GM23338 (cell line): ENCODE results near the gene TAGLN. TPM values are rescaled to one million over a fixed set of nuclear protein-coding genes. Genes with fewer than 3 reads are reported as not detected.

Experiments used
- ATAC-seq: fragments of 200-7000 bp; cut with Tn5 transposase; 3 replicates; pipeline ENCODE4 v1.9.1; 2020
- DNase-seq: peaks from one replicate; pipeline ENCODE4 v3.0.0-alpha.2; 2015; ENCODE audit warnings: low spot score
- H2AFZ ChIP-seq: fragments of 200-600 bp; sonication (generic); 2 replicates; pipeline ENCODE4 v1.8.0; 2016; ENCODE audit warnings: antibody characterized with exemption, mild to moderate bottlenecking, moderate library complexity
- H3F3A ChIP-seq: fragments of 200-600 bp; sonication (generic); replicated peaks from 2 replicates; pipeline ENCODE4 v1.8.0; 2017; ENCODE audit warnings: antibody characterized with exemption, mixed run types, low read depth
- H3K27ac ChIP-seq: fragments of 200-600 bp; sonication (generic); 2 replicates; pipeline ENCODE4 v1.6.1; 2016; ENCODE audit warnings: low read depth
- H3K27me3 ChIP-seq: fragments of 200-600 bp; sonication (generic); 2 replicates; pipeline ENCODE4 v1.8.0; 2016; ENCODE audit warnings: mild to moderate bottlenecking, mixed run types, moderate library complexity; ENCODE audit not compliant: insufficient read depth
- H3K36me3 ChIP-seq: fragments of 200-600 bp; sonication (generic); 2 replicates; pipeline ENCODE4 v1.8.0; 2016; ENCODE audit warnings: mild to moderate bottlenecking; ENCODE audit not compliant: insufficient read depth
- H3K4me1 ChIP-seq: fragments of 200-600 bp; sonication (generic); 2 replicates; pipeline ENCODE4 v1.8.0; 2016; ENCODE audit warnings: mild to moderate bottlenecking, moderate library complexity; ENCODE audit not compliant: insufficient read depth
- H3K4me2 ChIP-seq: fragments of 200-600 bp; sonication (generic); 2 replicates; pipeline ENCODE4 v1.7.1; 2017; ENCODE audit warnings: mixed run types
- H3K4me3 ChIP-seq: fragments of 200-600 bp; sonication (generic); 2 replicates; pipeline ENCODE4 v1.6.1; 2016; ENCODE audit warnings: mixed run types
- H3K79me2 ChIP-seq: fragments of 200-600 bp; sonication (generic); replicated peaks from 2 replicates; pipeline ENCODE4 v1.8.0; 2017; ENCODE audit warnings: mild to moderate bottlenecking; ENCODE audit not compliant: insufficient read depth
- H3K9me2 ChIP-seq: fragments of 200-600 bp; sonication (generic); 2 replicates; pipeline ENCODE4 v1.8.0; 2017; ENCODE audit not compliant: insufficient read depth
- H4K20me1 ChIP-seq: fragments of 200-600 bp; sonication (generic); replicated peaks from 2 replicates; pipeline ENCODE4 v1.8.0; 2017; ENCODE audit warnings: mild to moderate bottlenecking; ENCODE audit not compliant: insufficient read depth
- H3K27ac Mint-ChIP-seq: 2 replicates; pipeline ENCODE4 v1.8.0; 2020; ENCODE audit warnings: inconsistent platforms, mild to moderate bottlenecking, moderate library complexity, mixed read lengths
- H3K27me3 Mint-ChIP-seq: 3 replicates; pipeline ENCODE4 v1.8.0; 2022; ENCODE audit warnings: low read depth, mild to moderate bottlenecking, moderate library complexity, mixed read lengths, inconsistent platforms; ENCODE audit not compliant: insufficient read depth, poor library complexity
- H3K36me3 Mint-ChIP-seq: 3 replicates; pipeline ENCODE4 v1.8.0; 2021; ENCODE audit warnings: low read depth, mild to moderate bottlenecking, inconsistent platforms, moderate library complexity, mixed read lengths
- H3K4me1 Mint-ChIP-seq: 3 replicates; pipeline ENCODE4 v1.8.0; 2020; ENCODE audit warnings: mild to moderate bottlenecking, inconsistent platforms, mixed read lengths
- H3K4me3 Mint-ChIP-seq: 3 replicates; pipeline ENCODE4 v1.8.0; 2021; ENCODE audit warnings: moderate library complexity, mild to moderate bottlenecking, inconsistent platforms, mixed read lengths
- H3K9me3 Mint-ChIP-seq: 3 replicates; pipeline ENCODE4 v1.8.0; 2020; ENCODE audit warnings: moderate library complexity, mild to moderate bottlenecking, inconsistent platforms, mixed read lengths
- CREB1 ChIP-seq: fragments of 250-450 bp; sonication (Bioruptor Pico); IDR thresholded peaks from 2 replicates; pipeline ENCODE4 v1.5.0; 2020; ENCODE audit warnings: low read depth, mild to moderate bottlenecking, moderate library complexity
- CTCF ChIP-seq, 2 experiments: fragments of 200-600 bp in 1 of 2; sonication (generic) in 1 of 2; conservative IDR thresholded peaks; 2 replicates each; pipeline versions ENCODE4 v1.5.1 to v1.6.1; 2016 to 2017; ENCODE audit warnings: antibody characterized with exemption in 2 of 2, low read depth in 2 of 2, mild to moderate bottlenecking in 2 of 2, moderate library complexity in 1 of 2
- ETS1 ChIP-seq: IDR thresholded peaks from 2 replicates; pipeline ENCODE4 v1.6.1; 2016; ENCODE audit warnings: antibody characterized with exemption
- EZH2 ChIP-seq: fragments of 200-600 bp; sonication (generic); IDR thresholded peaks from one replicate; pipeline ENCODE4 v1.8.0; 2017; ENCODE audit warnings: antibody characterized with exemption, mild to moderate bottlenecking, low read depth; ENCODE audit not compliant: unreplicated experiment
- EZH2phosphoT487 ChIP-seq: fragments of 200-600 bp; sonication (generic); IDR thresholded peaks from one replicate; pipeline ENCODE4 v1.8.1; 2018; ENCODE audit warnings: antibody characterized with exemption; ENCODE audit not compliant: unreplicated experiment
- JUNB ChIP-seq: IDR thresholded peaks from one replicate; pipeline ENCODE4 v1.6.1; 2016; ENCODE audit warnings: antibody characterized with exemption; ENCODE audit not compliant: unreplicated experiment
- NANOG ChIP-seq: IDR thresholded peaks from 2 replicates; pipeline ENCODE4 v1.6.1; 2016; ENCODE audit warnings: antibody characterized with exemption, borderline replicate concordance
- POLR2AphosphoS5 ChIP-seq: IDR thresholded peaks from 2 replicates; pipeline ENCODE4 v1.6.1; 2016; ENCODE audit warnings: antibody characterized with exemption, low read depth
- STAT1 ChIP-seq: IDR thresholded peaks from one replicate; pipeline ENCODE4 v1.6.1; 2016; ENCODE audit warnings: antibody characterized with exemption; ENCODE audit not compliant: unreplicated experiment
- ZNF114 ChIP-seq: fragments of 250-450 bp; sonication (Bioruptor Pico); IDR thresholded peaks from 2 replicates; pipeline ENCODE4 v1.5.0; 2020; ENCODE audit warnings: mild to moderate bottlenecking, moderate library complexity
- ZNF331 ChIP-seq: fragments of 250-450 bp; sonication (Bioruptor Pico); IDR thresholded peaks from 2 replicates; pipeline ENCODE4 v1.5.0; 2020; ENCODE audit warnings: low read depth, mild to moderate bottlenecking, moderate library complexity
- polyA plus RNA-seq: library from polyadenylated mRNA; unstranded; fragments of >200 nt; fragmentation: Nextera tagmentation; extraction: Ambion mirVana; gene quantifications from 2 replicates; pipeline ENCODE4 v1.2.1, GENCODE V29; 2016
- total RNA-seq: library from RNA; depleted of rRNA; stranded (reverse); fragments of >200 nt; shearing (Covaris generic); gene quantifications from 2 replicates; pipeline ENCODE4 v1.2.3, GENCODE V29; 2014
- TF ChIP-seq, protein P1 (sequence below): fragments of 250-450 bp; sonication (Bioruptor Pico); IDR thresholded peaks from 2 replicates; pipeline ENCODE4 v1.5.0; 2020; ENCODE audit warnings: mild to moderate bottlenecking, moderate library complexity
- TF ChIP-seq, protein P2 (sequence below): IDR thresholded peaks from one replicate; pipeline ENCODE4 v1.6.1; 2018; ENCODE audit warnings: antibody characterized with exemption; ENCODE audit not compliant: unreplicated experiment

TAGLN gene
- total and polyA plus RNA-seq, 2 experiments from 2014 or later, result 86.8 to 130 TPM

DNA sequence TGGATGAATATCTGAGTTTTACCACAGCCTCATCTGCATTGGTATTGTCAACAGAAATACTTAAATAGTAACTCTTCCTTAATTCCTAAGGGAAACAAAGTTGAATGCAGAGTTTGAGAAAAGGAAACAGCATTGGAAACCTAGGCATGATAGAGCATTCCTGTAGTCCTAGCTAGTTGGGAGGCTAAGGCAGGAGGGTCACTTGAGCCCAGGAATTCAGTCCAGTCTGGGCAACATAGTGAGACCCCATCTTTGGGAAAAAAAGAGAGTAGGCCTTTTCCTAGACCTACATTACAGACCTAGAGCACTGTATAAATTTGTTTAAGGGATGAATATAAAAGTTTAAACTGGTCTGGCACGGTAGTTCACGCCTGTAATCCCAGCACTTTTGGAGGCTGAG is 41.7 kb upstream of the TAGLN start:
- no peak overlapping the region for H3K27ac Mint-ChIP-seq
- H3K27ac ChIP-seq, result no peak overlapping the region
- DNase-seq (no peak), ATAC-seq (no peak)
- H2AFZ ChIP-seq, result no peak overlapping the region
- H3K4me3 Mint-ChIP-seq, result no peak overlapping the region
- H3K79me2 ChIP-seq, result peaks cover 94% of the 10 kb centered on the region
- H3K4me1 ChIP-seq, result no peaks in the 10 kb centered on the region; the same call in 1 of the 2 replicates
- H3K36me3 Mint-ChIP-seq, result peaks cover 73% of the 10 kb centered on the region; the same call in 2 of the 3 replicates
- H4K20me1 ChIP-seq, result peaks cover 65% of the 10 kb centered on the region
- no peaks in the 10 kb centered on the region for H3K27me3 Mint-ChIP-seq
- peaks cover 8% of the 10 kb centered on the region; the same call in 1 of the 2 replicates for H3F3A ChIP-seq
- TF ChIP-seq ZNF114 (CRISPR knock-in tag) (no peak), ETS1 (no peak), NANOG (no peak), STAT1 (no peak), POLR2AphosphoS5 (no peak), EZH2 (no peak), ZNF331 (CRISPR knock-in tag) (no peak), JUNB (no peak), CREB1 (CRISPR knock-in tag) (no peak), EZH2phosphoT487 (no peak), CTCF (conservative IDR thresholded peaks at IDR 0.05; ENCODE audit: low read depth in 2 of 2) (no peak)
- TF ChIP-seq, protein P1, sequence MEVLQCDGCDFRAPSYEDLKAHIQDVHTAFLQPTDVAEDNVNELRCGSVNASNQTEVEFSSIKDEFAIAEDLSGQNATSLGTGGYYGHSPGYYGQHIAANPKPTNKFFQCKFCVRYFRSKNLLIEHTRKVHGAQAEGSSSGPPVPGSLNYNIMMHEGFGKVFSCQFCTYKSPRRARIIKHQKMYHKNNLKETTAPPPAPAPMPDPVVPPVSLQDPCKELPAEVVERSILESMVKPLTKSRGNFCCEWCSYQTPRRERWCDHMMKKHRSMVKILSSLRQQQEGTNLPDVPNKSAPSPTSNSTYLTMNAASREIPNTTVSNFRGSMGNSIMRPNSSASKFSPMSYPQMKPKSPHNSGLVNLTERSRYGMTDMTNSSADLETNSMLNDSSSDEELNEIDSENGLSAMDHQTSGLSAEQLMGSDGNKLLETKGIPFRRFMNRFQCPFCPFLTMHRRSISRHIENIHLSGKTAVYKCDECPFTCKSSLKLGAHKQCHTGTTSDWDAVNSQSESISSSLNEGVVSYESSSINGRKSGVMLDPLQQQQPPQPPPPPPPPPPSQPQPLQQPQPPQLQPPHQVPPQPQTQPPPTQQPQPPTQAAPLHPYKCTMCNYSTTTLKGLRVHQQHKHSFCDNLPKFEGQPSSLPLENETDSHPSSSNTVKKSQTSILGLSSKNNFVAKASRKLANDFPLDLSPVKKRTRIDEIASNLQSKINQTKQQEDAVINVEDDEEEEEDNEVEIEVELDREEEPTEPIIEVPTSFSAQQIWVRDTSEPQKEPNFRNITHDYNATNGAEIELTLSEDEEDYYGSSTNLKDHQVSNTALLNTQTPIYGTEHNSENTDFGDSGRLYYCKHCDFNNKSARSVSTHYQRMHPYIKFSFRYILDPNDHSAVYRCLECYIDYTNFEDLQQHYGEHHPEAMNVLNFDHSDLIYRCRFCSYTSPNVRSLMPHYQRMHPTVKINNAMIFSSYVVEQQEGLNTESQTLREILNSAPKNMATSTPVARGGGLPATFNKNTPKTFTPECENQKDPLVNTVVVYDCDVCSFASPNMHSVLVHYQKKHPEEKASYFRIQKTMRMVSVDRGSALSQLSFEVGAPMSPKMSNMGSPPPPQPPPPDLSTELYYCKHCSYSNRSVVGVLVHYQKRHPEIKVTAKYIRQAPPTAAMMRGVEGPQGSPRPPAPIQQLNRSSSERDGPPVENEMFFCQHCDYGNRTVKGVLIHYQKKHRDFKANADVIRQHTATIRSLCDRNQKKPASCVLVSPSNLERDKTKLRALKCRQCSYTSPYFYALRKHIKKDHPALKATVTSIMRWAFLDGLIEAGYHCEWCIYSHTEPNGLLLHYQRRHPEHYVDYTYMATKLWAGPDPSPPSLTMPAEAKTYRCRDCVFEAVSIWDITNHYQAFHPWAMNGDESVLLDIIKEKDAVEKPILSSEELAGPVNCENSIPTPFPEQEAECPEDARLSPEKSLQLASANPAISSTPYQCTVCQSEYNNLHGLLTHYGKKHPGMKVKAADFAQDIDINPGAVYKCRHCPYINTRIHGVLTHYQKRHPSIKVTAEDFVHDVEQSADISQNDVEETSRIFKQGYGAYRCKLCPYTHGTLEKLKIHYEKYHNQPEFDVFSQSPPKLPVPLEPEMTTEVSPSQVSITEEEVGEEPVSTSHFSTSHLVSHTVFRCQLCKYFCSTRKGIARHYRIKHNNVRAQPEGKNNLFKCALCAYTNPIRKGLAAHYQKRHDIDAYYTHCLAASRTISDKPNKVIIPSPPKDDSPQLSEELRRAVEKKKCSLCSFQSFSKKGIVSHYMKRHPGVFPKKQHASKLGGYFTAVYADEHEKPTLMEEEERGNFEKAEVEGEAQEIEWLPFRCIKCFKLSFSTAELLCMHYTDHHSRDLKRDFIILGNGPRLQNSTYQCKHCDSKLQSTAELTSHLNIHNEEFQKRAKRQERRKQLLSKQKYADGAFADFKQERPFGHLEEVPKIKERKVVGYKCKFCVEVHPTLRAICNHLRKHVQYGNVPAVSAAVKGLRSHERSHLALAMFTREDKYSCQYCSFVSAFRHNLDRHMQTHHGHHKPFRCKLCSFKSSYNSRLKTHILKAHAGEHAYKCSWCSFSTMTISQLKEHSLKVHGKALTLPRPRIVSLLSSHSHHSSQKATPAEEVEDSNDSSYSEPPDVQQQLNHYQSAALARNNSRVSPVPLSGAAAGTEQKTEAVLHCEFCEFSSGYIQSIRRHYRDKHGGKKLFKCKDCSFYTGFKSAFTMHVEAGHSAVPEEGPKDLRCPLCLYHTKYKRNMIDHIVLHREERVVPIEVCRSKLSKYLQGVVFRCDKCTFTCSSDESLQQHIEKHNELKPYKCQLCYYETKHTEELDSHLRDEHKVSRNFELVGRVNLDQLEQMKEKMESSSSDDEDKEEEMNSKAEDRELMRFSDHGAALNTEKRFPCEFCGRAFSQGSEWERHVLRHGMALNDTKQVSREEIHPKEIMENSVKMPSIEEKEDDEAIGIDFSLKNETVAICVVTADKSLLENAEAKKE, result no peak
- TF ChIP-seq, protein P2, sequence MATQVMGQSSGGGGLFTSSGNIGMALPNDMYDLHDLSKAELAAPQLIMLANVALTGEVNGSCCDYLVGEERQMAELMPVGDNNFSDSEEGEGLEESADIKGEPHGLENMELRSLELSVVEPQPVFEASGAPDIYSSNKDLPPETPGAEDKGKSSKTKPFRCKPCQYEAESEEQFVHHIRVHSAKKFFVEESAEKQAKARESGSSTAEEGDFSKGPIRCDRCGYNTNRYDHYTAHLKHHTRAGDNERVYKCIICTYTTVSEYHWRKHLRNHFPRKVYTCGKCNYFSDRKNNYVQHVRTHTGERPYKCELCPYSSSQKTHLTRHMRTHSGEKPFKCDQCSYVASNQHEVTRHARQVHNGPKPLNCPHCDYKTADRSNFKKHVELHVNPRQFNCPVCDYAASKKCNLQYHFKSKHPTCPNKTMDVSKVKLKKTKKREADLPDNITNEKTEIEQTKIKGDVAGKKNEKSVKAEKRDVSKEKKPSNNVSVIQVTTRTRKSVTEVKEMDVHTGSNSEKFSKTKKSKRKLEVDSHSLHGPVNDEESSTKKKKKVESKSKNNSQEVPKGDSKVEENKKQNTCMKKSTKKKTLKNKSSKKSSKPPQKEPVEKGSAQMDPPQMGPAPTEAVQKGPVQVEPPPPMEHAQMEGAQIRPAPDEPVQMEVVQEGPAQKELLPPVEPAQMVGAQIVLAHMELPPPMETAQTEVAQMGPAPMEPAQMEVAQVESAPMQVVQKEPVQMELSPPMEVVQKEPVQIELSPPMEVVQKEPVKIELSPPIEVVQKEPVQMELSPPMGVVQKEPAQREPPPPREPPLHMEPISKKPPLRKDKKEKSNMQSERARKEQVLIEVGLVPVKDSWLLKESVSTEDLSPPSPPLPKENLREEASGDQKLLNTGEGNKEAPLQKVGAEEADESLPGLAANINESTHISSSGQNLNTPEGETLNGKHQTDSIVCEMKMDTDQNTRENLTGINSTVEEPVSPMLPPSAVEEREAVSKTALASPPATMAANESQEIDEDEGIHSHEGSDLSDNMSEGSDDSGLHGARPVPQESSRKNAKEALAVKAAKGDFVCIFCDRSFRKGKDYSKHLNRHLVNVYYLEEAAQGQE, result no peak
- no peaks in the 10 kb centered on the region for H3K27me3 ChIP-seq
- H3K36me3 ChIP-seq, result peaks cover 49% of the 10 kb centered on the region
- H3K9me2 ChIP-seq, result no peaks in the 10 kb centered on the region
- no peak overlapping the region for H3K4me3 ChIP-seq
- no peaks in the 10 kb centered on the region; the same call in 2 of the 3 replicates for H3K9me3 Mint-ChIP-seq
- no peaks in the 10 kb centered on the region for H3K4me1 Mint-ChIP-seq
- no peak overlapping the region for H3K4me2 ChIP-seq
